Stimulated activated CD8-positive, alpha-beta memory T cell treated with anti-CD3 and anti-CD28 coated beads, Interleukin-12 subunit alpha, Interleukin-12 subunit beta, amount 100 ng/mL, for 1 hour (primary cell): ENCODE measurements around the gene ITPKA.

ENCODE experiments used
- DNase-seq: peaks from one replicate; pipeline ENCODE4 v3.0.0-alpha.2; 2020; ENCODE audit warnings: low read depth

The ITPKA gene

GRCh38 chr15:41490355-41490754, 3.3 kb upstream of the ITPKA start:
- no peak for DNase-seq

DNA sequence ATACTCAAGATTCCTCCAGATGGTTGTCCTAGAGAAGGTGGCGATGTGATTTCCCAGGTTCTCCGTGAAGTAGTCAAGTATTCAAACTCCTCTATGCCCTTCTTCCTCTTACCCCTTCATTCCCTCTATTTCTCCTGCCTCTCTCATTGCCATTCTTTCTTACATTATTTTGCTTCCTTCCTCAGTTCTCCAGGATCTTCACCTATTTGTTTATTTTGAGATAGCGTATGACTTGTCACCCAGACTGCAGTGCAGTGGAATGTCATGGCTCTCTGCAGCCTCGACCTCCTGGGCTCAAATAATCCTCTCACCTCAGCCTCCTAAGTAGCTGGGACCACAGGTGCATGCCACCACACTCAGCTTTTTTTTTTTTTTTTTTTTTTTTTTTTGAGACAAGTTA, 1.8 kb upstream of the ITPKA start:
- no peak for DNase-seq

GRCh38 chr15:41492597-41493204, 973 bp upstream of the ITPKA start:
- DNase-seq, result no peak

GRCh38 chr15:41493902-41494189, 172 bp downstream of the ITPKA start:
- DNase-seq, result no peak

GRCh38 chr15:41494190-41494921, 682 bp downstream of the ITPKA start:
- DNase-seq, result no peak

DNA sequence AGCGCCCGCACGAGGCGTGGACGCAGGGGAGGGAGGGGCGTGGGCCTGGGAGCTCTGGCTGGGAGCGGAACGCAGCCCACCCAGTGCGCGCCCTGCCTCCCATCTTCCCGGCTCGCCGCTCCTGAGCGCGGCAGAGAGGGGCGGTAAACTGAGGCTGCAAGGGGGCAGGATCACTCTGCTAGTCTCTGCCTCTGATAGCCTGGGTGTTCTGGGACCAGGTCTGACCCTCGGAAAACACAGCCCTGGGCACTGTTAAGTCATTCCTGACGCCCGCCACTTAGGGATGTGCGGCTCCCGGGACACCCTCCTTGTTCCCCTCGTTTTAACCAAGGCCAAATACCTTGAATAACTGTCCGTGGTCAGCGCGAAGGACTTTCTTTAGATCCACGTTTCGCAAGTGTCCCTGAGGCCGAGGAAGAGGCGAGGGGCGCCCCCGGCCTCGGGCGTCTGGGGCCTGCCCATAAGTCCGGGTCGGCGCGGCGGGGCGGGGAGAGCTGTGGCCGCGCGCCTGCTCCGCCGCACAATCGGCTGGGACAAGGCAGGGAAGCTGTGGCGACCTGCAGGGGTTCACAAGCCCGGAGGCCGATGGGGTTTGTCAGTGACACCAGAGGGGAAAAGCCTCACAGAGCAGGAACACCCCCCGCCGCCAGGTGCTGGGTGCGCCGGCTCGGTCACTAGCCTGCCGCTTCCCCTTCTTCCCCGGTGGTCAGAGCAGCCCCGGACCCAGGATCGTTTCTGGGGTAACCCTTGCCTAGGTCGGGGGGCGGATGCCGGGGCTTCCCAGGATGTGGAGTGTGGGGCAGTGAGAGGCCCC, 1.5 kb downstream of the ITPKA start:
- DNase-seq, result no peak

GRCh38 chr15:41495736-41496599, 2.3 kb downstream of the ITPKA start:
- DNase-seq, result no peak

DNA sequence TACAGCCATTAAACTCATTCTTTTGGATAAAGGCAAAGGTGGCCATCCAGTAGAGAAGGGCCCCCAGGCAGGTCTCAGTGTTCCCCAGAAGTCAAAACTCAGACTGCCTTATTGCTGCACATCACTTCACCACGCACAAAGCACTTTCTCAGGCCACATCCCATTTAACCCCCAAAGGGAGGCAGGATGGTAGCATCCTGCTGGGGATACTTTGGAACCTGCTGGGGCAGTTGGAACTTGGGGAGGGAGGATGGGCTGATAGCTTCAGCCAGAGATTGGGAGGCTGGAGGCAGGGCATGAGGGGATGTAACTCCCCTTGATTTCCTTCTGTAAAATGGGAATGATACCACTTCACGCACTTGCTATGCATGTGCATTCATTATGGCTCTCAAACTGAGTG, 5.0 kb downstream of the ITPKA start:
- no peak for DNase-seq

DNA sequence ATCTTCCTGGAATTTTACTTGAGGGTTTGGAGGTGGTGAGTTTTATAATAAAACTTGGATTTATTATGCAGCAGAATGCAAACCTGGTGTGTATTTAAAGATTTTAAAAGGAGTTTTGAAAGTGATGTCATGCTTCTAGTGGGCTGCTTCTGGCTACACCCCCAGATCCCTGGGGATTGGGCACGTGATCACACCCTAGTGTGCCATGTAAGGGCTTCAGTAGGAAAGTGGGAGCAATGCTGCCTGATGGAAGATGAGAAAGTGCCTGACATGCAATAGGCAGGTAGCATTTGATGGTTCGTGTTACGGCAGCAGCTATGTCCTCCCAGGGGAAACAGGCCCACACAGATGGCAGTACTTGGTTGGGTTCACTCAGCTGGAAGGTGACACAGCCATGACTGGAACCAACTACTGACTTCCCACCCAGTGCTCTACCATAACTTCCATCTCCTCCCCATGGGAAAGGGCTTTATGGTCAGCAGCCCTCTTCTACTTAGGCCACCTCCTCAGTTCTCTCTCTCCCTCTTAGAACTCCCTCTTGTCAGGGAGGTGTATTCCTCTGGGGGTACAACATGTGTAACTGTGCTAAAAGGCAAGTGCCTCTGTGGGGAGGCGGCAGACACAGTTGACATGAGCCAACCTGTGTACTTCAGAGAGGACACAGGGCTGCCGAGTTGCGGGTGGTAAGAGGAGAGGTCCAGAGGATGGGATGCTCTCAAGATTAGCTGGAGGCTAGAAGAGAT, 5.6 kb downstream of the ITPKA start:
- no peak for DNase-seq

DNA sequence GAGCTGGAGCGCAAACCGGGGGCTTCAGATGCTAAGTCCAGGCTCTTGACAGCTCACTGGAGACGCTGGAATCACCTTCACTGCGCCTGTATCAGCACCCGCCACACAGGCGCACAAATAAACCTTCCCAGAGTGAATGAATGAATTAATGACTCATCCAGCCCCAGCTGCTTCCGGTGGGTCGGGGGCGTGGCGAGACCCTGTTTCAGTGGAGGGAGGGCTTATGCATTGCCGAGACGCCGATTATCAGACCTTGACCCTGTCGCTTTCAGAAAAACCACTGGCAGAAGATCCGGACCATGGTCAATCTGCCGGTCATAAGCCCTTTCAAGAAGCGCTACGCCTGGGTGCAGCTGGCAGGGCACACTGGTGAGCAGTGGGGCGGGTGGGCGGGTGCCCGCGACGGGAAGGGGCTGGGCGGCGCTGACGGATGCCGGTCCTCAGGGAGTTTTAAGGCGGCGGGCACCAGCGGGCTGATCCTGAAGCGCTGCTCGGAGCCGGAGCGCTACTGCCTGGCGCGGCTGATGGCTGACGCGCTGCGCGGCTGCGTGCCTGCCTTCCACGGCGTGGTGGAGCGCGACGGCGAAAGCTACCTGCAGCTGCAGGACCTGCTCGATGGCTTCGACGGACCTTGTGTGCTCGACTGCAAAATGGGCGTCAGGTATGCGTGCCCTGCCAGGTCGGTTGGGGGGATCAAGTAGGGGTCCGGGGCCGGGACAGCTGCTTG, 7.7 kb downstream of the ITPKA start:
- DNase-seq, result no peak

DNA sequence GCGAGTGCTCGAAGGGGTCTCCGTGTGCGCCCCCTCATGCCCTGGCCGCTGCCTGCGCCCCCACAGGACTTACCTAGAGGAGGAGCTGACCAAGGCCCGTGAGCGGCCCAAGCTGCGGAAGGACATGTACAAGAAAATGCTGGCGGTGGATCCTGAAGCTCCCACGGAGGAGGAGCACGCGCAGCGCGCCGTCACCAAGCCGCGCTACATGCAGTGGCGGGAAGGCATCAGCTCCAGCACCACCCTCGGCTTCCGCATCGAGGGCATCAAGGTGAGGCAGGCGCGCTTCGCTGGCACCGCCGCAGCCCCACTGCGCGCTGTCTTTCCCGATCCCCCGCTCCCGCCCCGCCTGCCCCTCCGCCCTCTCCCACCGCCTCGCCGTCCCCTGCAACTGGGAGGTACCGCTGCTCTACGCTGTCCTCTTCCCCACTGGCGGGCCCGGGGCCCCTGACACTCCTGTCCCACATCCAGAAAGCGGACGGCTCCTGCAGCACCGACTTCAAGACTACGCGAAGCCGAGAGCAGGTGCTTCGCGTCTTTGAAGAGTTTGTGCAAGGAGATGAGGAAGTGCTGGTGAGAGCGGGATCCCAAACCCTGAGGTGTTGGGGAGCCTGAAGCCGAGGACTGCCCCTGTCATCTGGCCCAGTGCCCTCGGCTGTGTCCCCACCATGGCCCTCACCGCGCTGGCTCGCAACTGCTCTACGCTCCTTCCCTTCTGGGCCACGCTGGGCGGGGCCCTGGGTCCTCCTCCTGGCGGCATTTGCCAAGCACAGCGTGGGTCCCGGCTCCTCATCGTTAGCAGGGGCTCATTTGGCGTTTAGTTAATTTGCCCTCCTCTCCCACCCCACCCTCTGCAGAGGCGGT, 8.5 kb downstream of the ITPKA start:
- no peak for DNase-seq

DNA sequence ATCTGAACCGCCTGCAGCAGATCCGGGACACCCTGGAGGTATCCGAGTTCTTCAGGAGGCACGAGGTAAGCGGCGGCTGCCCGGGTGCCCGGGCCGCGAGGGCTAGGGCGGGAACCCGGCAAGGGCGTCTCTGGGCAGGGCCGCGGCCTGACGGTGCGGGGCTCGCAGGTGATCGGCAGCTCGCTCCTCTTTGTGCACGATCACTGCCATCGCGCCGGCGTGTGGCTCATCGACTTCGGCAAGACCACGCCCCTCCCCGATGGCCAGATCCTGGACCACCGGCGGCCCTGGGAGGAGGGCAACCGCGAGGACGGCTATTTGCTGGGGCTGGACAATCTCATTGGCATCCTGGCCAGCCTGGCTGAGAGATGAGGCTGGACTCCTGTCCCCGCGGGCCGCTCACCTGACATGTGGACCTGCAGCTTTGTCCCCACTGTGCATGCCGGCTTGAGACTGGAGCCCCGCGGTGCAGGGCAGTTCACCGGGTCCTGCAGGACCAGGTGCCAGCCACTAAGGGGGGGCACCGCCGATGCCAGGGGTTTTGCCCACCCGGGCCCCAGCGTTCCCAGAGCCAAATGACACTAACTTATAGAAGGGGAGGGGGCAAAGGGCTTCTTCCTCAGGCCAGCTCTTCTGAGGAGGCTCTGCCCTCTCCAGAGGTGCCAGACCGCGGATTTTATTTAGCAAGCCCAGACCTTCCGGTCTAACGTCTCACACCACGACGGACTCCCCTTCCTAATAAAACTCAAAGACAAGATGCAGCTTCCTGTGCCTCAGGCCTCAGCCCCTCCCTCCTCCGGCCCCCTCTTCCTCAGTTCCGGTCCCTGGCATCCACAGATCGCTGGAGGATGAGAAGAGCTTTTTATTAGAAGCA, 9.4 kb downstream of the ITPKA start:
- no peak for DNase-seq

DNA sequence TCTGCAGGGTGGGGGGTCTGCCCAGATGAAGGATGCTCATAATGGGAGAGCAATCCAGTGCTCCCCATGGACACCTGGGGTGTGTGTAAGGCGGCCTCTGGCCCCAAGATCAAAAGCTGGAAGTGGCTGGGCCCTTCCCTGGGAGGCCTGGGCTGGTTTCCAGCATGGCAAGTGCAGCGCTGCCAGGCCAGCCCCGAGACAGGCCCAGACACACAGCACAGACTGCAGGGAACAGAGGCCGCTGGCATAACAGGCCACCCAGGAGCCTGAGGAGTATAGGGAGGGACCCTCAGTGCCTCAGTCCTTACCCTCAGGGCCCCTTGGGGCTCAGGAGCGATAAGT, 10.0 kb downstream of the ITPKA start:
- DNase-seq, result no peak

DNA sequence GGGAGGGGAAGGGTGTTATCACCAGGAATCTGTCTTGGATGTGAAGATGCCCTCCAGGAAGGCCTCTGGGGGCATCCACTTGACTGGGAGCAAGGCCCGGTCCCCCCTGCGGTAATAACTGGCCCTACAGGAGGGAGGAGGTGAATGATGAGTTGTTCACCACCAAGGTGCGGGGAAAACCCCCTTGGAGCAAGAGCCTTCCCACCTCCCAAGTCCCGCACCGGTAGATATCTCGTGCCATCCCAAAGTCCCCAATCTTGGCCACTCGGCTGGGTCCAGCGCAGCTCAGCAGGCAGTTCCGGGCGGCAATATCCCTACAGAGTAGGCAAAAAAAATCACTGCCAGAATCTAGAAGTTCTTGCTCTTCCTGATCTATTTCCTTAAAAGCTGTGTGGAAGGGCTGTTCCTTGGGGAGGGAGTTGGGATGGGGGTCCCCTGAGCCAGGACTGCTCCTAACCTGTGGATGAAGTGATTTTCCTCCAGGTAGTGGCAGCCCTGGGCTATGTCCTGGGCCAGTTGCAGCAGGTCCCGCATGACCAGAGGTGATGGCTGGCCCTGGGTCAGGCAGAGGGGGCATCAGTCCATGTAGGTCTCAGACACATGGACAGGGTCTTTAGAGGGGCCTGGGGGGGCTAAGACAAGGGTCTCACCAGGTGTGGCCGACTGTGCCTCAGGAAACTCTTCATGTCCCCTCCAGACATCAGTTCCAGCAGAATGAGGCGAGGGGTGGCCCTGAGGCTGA, 11.2 kb downstream of the ITPKA start:
- no peak for DNase-seq

GRCh38 chr15:41505776-41506175, 12.1 kb downstream of the ITPKA start:
- DNase-seq, result no peak

GRCh38 chr15:41506796-41507341, 13.2 kb downstream of the ITPKA start:
- DNase-seq, result no peak

DNA sequence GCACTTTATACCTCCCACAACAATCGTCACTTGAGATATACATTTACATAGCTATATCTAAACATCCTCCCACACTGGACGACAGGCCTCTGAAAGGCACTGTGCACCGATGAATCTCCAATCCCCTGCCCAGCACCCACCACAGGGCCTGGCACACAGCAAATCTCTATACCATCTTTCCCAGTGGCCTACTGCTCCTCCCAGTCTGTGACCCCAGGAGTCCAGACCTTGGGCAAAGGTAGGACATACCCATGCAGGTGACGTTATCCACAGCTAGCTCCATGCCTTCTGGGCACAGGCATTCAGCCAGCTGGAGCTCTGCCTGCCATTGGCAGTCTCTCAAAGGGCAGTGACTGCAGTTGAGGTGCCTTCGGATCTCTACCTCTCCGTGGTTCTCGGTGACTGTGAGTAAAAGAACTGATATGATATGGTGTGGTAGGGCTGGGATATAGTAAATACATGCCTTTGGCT, 14.2 kb downstream of the ITPKA start:
- no peak for DNase-seq

DNA sequence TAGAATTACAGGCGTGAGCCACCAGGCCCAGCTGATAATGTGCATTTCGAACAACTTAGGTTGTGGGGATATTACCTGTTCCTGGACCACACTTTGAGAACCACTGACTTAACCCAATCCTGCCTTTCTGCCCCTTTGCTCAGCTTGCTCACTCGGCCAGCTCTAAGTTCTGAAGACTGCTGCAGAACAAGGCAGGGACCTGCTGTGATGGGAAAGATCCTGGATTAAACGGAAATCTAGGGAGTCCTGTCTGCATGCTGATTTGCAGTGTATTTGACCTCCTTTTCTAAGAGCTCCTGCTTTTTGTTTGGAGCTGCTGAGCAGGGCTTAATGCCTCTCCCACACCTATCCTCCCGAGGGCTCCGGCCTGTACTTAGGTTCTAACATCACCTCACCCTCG, 17.1 kb downstream of the ITPKA start:
- no peak for DNase-seq
